Thoracic aorta (tissue), 2 donors: Measurements from ENCODE around the gene RSAD2. TPM values are rescaled to one million over a fixed set of nuclear protein-coding genes. Genes with fewer than 3 reads are reported as not detected.
"Not testable (repeated sequence)": the region's sequence is repeated elsewhere in the genome, so short reads cannot be mapped to it uniquely, and the experiment has no call there.

Source experiments
- ATAC-seq: fragments of 150-250 bp; one replicate; pipeline ENCODE4 v1.8.0; 2017; ENCODE audit warnings: low read depth; ENCODE audit not compliant: insufficient number of reproducible peaks, low FRiP score
- DNase-seq: peaks from one replicate; pipeline ENCODE4 v3.0.0-alpha.2; 2020; ENCODE audit warnings: low spot score
- H3K27ac ChIP-seq, 2 donors: fragments of 200-600 bp; sonication (generic); 1 replicate in 1 of 2; 2 replicates in 1 of 2; pipeline ENCODE4 v1.5.1; 2016; ENCODE audit warnings: mild to moderate bottlenecking in 2 of 2, moderate library complexity in 2 of 2
- H3K27me3 ChIP-seq: fragments of 200-600 bp; sonication (generic); replicated peaks from 2 replicates; pipeline ENCODE4 v1.6.0; 2016; ENCODE audit warnings: mild to moderate bottlenecking; ENCODE audit not compliant: insufficient read depth
- H3K36me3 ChIP-seq: fragments of 200-600 bp; sonication (generic); one replicate; pipeline ENCODE4 v1.5.1; 2016
- H3K4me1 ChIP-seq, 2 donors: fragments of 200-600 bp; sonication (generic); 1 replicate in 1 of 2; 2 replicates in 1 of 2; pipeline versions ENCODE4 v1.5.1 to v1.6.0; 2016; ENCODE audit warnings: low read depth in 2 of 2, mild to moderate bottlenecking in 1 of 2; ENCODE audit not compliant: control insufficient read depth in 1 of 2
- H3K4me3 ChIP-seq: fragments of 200-600 bp; sonication (generic); 2 replicates; pipeline ENCODE4 v1.5.1; 2016; ENCODE audit warnings: mild to moderate bottlenecking
- H3K9me3 ChIP-seq: fragments of 200-600 bp; sonication (generic); 2 replicates; pipeline ENCODE4 v1.5.1; 2016
- CTCF ChIP-seq: fragments of 200-600 bp; sonication (generic); IDR thresholded peaks from one replicate; pipeline ENCODE4 v1.5.1; 2019; ENCODE audit warnings: antibody characterized with exemption
- total RNA-seq, 2 donors: library from RNA; depleted of rRNA; stranded (reverse); fragments of >200 nt; gene quantifications; one replicate each; pipeline versions ENCODE4 v1.1.0 to v1.2.3, GENCODE V29; 2016

The RSAD2 gene
- total RNA-seq, 2 donors from 2014 or later: 11.3 to 11.8 TPM

GRCh38 chr2:6855860-6856547 lies 21.6 kb upstream of the RSAD2 start:
- H3K4me1 ChIP-seq: no peaks in the 10 kb centered on the region
- peaks cover 7% of the 10 kb centered on the region for H3K36me3 ChIP-seq
- no peak overlapping the region for H3K27ac ChIP-seq
- H3K27me3 ChIP-seq: no peaks in the 10 kb centered on the region
- ATAC-seq (no peak), DNase-seq (no peak)
- no peak for TF ChIP-seq CTCF
- peaks cover 11% of the 10 kb centered on the region for H3K9me3 ChIP-seq
- no peak overlapping the region for H3K4me3 ChIP-seq

- ATAC-seq (no peak), DNase-seq (no peak)
- no peak overlapping the region for H3K27ac ChIP-seq
- TF ChIP-seq CTCF: no peak
- H3K36me3 ChIP-seq: peaks cover 2% of the 10 kb centered on the region
- no peak overlapping the region for H3K4me3 ChIP-seq
- peaks cover 11% of the 10 kb centered on the region for H3K9me3 ChIP-seq
- no peaks in the 10 kb centered on the region for H3K4me1 ChIP-seq
- no peaks in the 10 kb centered on the region for H3K27me3 ChIP-seq
Measured at GRCh38 chr2:6856548-6856920, 21.0 kb upstream of the RSAD2 start.

GRCh38 chr2:6858466-6859027 lies 19.0 kb upstream of the RSAD2 start:
- H3K4me1 ChIP-seq, H3K4me3 ChIP-seq, DNase-seq, H3K27me3 ChIP-seq, H3K27ac ChIP-seq, ATAC-seq, H3K36me3 ChIP-seq: not testable (repeated sequence)
- peaks cover 11% of the 10 kb centered on the region for H3K9me3 ChIP-seq

- peaks cover 0 to 13% of the 10 kb centered on the region in 2 donors for H3K4me1 ChIP-seq
Measured at GRCh38 chr2:6860296-6860695, 17.3 kb upstream of the RSAD2 start.

GRCh38 chr2:6863792-6864191 lies 13.8 kb upstream of the RSAD2 start:
- TF ChIP-seq CTCF: no peak
- H3K4me3 ChIP-seq: no peak overlapping the region
- H3K27me3 ChIP-seq: no peaks in the 10 kb centered on the region
- ATAC-seq (no peak), DNase-seq (no peak)
- peaks cover 5 to 26% of the 10 kb centered on the region in 2 donors for H3K4me1 ChIP-seq
- H3K9me3 ChIP-seq: peaks cover 7% of the 10 kb centered on the region
- peaks cover 2% of the 10 kb centered on the region for H3K36me3 ChIP-seq
- no peak overlapping the region for H3K27ac ChIP-seq

More at GRCh38 chr2:6860296-6860695, 17.3 kb upstream of the RSAD2 start:
- TF ChIP-seq CTCF: no peak
- H3K27ac ChIP-seq: no peak overlapping the region
- no peak overlapping the region for H3K4me3 ChIP-seq
- peaks cover 2% of the 10 kb centered on the region for H3K36me3 ChIP-seq
- H3K27me3 ChIP-seq: no peaks in the 10 kb centered on the region
- DNase-seq (no peak), ATAC-seq (no peak)
- H3K9me3 ChIP-seq: peaks cover 11% of the 10 kb centered on the region
